Thymus (tissue), 14 donors: ENCODE data around the gene ESF1. TPM values are rescaled to one million over a fixed set of nuclear protein-coding genes. Genes with fewer than 3 reads are reported as not detected.

Experiments
- DNase-seq, 9 donors: peaks; one replicate each; pipeline ENCODE4 v3.0.0-alpha.2; 2013; ENCODE audit warnings: low spot score in 9 of 9, low read depth in 6 of 9, missing footprints in 1 of 9
- H3K27ac ChIP-seq, 2 donors: one replicate each; pipeline ENCODE4 v1.5.1; 2013; ENCODE audit warnings: control low read depth in 1 of 2, low read depth in 1 of 2, low read length in 1 of 2, mild to moderate bottlenecking in 1 of 2, moderate library complexity in 1 of 2
- H3K27me3 ChIP-seq, 2 donors: one replicate each; pipeline ENCODE4 v1.5.1; 2013; ENCODE audit warnings: low read length in 1 of 2; ENCODE audit not compliant: control insufficient read depth in 2 of 2, insufficient read depth in 1 of 2
- H3K36me3 ChIP-seq, 2 donors: one replicate each; pipeline ENCODE4 v1.5.1; 2013; ENCODE audit warnings: low read length in 1 of 2, mild to moderate bottlenecking in 1 of 2, moderate library complexity in 1 of 2; ENCODE audit not compliant: control insufficient read depth in 2 of 2, insufficient read depth in 2 of 2
- H3K4me1 ChIP-seq, 2 donors: one replicate each; pipeline ENCODE4 v1.5.1; 2013; ENCODE audit warnings: low read length in 2 of 2; ENCODE audit not compliant: control insufficient read depth in 2 of 2, insufficient read depth in 2 of 2
- H3K4me3 ChIP-seq, 2 donors: one replicate each; pipeline ENCODE4 v1.5.1; 2013; ENCODE audit warnings: low read length in 2 of 2, control low read depth in 1 of 2, mild to moderate bottlenecking in 1 of 2
- H3K9me3 ChIP-seq, 2 donors: one replicate each; pipeline ENCODE4 v1.5.1; 2013; ENCODE audit warnings: low read length in 1 of 2, mild to moderate bottlenecking in 1 of 2; ENCODE audit not compliant: control insufficient read depth in 2 of 2, insufficient read depth in 1 of 2
- WGBS: extraction: QIAGEN DNeasy Blood & Tissue Kit; methylation state at CpG from one replicate; pipeline ENCODE4 v1.1.7; 2013; 5-methylcytosine and 5-hydroxymethylcytosine counted together
- long read RNA-seq, 10 donors: transcript quantifications; one replicate each; lab custom pipeline, GENCODE V29; 2026
- polyA plus RNA-seq: library from polyadenylated mRNA; stranded (reverse); fragments of 200-250 nt; gene quantifications from one replicate; pipeline ENCODE4 v1.2.3, GENCODE V29; 2013
- total RNA-seq: library from RNA; stranded (reverse); fragments of 120-200 nt; gene quantifications from one replicate; pipeline ENCODE4 v1.2.4, GENCODE V29; 2013
- donor health status: healthy.

Gene ESF1
- 15.2 TPM for total RNA-seq
- polyA plus RNA-seq: 12.0 TPM
- long read RNA-seq, donor 1: 0 reads
- long read RNA-seq, donor 2, partial matches to known transcripts: 99 of 99 reads
- long read RNA-seq, donor 2, other reads (novel, unspliced or antisense): 0 of 99 reads
- long read RNA-seq, donor 3, partial matches to known transcripts: 44 of 44 reads
- long read RNA-seq, donor 3, other reads (novel, unspliced or antisense): 0 of 44 reads
- long read RNA-seq, donor 4, partial matches to known transcripts: 5 of 5 reads
- long read RNA-seq, donor 4, other reads (novel, unspliced or antisense): 0 of 5 reads
- long read RNA-seq, donor 5, partial matches to known transcripts: 25 of 32 reads
- long read RNA-seq, donor 5, other reads (novel, unspliced or antisense): 7 of 32 reads
- long read RNA-seq, donor 6, partial matches to known transcripts: 27 of 27 reads
- long read RNA-seq, donor 6, other reads (novel, unspliced or antisense): 0 of 27 reads
- long read RNA-seq, donor 7, partial matches to known transcripts: 23 of 23 reads
- long read RNA-seq, donor 7, other reads (novel, unspliced or antisense): 0 of 23 reads
- long read RNA-seq, donor 8: 0 reads
- long read RNA-seq, donor 9, partial matches to known transcripts: 12 of 12 reads
- long read RNA-seq, donor 9, other reads (novel, unspliced or antisense): 0 of 12 reads
- long read RNA-seq, donor 10: 0 reads

GRCh38 chr20:13784893-13785715, at the start of gene ESF1, which contains the start of gene NDUFAF5:
TSS of gene ESF1 (minus strand) at chr20:13784919. CDS start at chr20:13783140, 1,779 bp downstream.
TSS of gene NDUFAF5 (plus strand) at chr20:13785028. CDS start at chr20:13785069, 41 bp downstream.
- H3K9me3 ChIP-seq: peaks cover 0 to 6% of the 10 kb centered on the region in 2 donors
- peaks cover 12 to 38% of the 10 kb centered on the region in 2 donors for H3K36me3 ChIP-seq
- under 1% methylated on average over 54 of the region's 54 CpGs for WGBS
- peak within 1 kb of the TSS; percentile 80 to 85 for H3K27ac ChIP-seq
- no peaks in the 10 kb centered on the region for H3K27me3 ChIP-seq
- peak; percentile 88 to 98 (median 96) for DNase-seq
- peaks cover 14 to 19% of the 10 kb centered on the region in 2 donors for H3K4me1 ChIP-seq
- H3K4me3 ChIP-seq: peak within 1 kb of the TSS; percentile 70 to 78

DNA sequence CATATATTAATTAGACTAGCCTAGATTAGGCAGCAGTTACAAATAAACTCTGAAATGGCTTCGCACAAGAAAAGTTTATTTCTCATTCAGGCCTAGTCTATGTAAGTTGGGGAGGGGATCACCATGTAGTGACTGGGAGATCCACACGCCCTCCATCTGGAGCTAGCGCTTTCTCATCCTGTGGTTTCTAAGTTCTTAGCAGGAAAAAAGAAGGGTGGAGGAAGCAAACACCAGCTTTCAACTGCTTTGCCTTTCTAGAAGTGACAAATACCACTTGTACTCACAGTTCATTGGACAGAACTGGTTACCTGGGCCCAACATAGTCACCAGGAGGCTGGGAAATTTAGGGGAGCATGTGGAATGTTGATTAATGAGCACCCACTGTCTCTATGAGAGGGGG, 46.8 kb upstream of the ESF1 start:
- Histone ChIP-seq H3K27ac (no peak overlapping the region), H3K27me3 (no peaks in the 10 kb centered on the region), H3K9me3 (no peaks in the 10 kb centered on the region), H3K36me3 (no peaks in the 10 kb centered on the region), H3K4me1 (no peaks in the 10 kb centered on the region), H3K4me3 (no peak overlapping the region)
- no peak for DNase-seq
- 93% methylated on average over 3 of the region's 3 CpGs for WGBS

GRCh38 chr20:13825465-13825864, 40.7 kb upstream of the ESF1 start:
- H3K27ac ChIP-seq: no peak overlapping the region
- no peak overlapping the region for H3K4me3 ChIP-seq
- no peaks in the 10 kb centered on the region for H3K9me3 ChIP-seq
- WGBS: 93% methylated on average over 4 of the region's 5 CpGs
- no peak for DNase-seq
- H3K27me3 ChIP-seq: no peaks in the 10 kb centered on the region
- H3K36me3 ChIP-seq: no peaks in the 10 kb centered on the region
- H3K4me1 ChIP-seq: no peaks in the 10 kb centered on the region

- Histone ChIP-seq H3K4me3 (no peak overlapping the region), H3K4me1 (no peaks in the 10 kb centered on the region), H3K9me3 (no peaks in the 10 kb centered on the region), H3K27ac (no peak overlapping the region), H3K36me3 (no peaks in the 10 kb centered on the region), H3K27me3 (no peaks in the 10 kb centered on the region)
- no peak for DNase-seq
- WGBS: 98% methylated on average over 3 of the region's 3 CpGs
Measured at GRCh38 chr20:13824459-13824858, 39.7 kb upstream of the ESF1 start.

- Histone ChIP-seq H3K4me3 (no peak overlapping the region), H3K9me3 (no peaks in the 10 kb centered on the region), H3K27me3 (no peaks in the 10 kb centered on the region), H3K4me1 (no peaks in the 10 kb centered on the region), H3K36me3 (peaks cover 5 to 8% of the 10 kb centered on the region in 2 donors), H3K27ac (no peak overlapping the region)
- 73% methylated on average over 2 of the region's 2 CpGs for WGBS
- DNase-seq: no peak
Measured at GRCh38 chr20:13822459-13822858, 37.7 kb upstream of the ESF1 start.

- H3K27ac ChIP-seq: no peak overlapping the region
- DNase-seq: no peak
- 95% methylated on average over 7 of the region's 7 CpGs for WGBS
- no peaks in the 10 kb centered on the region for H3K9me3 ChIP-seq
- no peaks in the 10 kb centered on the region for H3K27me3 ChIP-seq
- peaks cover 5 to 10% of the 10 kb centered on the region in 2 donors for H3K36me3 ChIP-seq
- H3K4me1 ChIP-seq: no peaks in the 10 kb centered on the region
- H3K4me3 ChIP-seq: no peak overlapping the region
Measured at GRCh38 chr20:13821876-13822275, 37.2 kb upstream of the ESF1 start.

DNA sequence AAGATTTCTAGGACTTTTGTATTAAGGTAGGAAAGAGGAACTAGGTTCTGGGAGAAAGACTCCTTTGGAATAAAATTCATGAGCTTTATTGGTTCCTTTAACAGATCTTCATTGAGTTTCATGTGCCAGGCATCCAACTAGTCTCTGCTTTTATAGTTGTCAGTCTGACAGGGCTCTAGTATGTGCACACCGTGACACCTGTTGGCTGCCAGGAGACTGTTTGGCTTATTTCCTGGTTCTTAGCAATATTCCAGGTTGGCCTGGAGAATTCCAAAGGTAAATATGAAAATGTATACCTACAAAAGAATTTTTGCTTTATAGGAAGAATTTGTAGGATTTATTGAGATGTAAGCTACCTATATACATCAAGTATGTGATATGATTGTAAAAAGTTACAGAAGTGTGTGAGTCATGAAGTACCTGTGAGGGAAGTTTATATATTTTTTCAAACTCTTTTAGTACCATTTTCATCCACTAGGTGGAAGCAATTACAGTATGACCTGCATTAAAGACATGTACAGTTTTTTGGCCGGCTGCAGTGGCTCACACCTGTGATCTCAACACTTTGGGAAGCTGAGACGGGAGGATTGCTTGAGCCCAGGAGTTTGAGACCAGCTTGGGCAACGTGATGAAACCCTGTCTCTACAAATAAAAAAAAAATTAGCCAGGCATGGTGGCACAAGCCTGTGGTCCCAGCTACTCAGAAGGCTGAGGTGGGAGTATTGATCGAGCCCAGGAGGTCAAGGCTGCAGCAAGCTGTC, 35.3 kb upstream of the ESF1 start:
- peak; percentile 11 to 70 (median 33) for DNase-seq
- Histone ChIP-seq H3K4me3 (no peak overlapping the region), H3K4me1 (no peaks in the 10 kb centered on the region), H3K27ac (no peak overlapping the region), H3K36me3 (peaks cover 11 to 12% of the 10 kb centered on the region in 2 donors), H3K9me3 (no peaks in the 10 kb centered on the region), H3K27me3 (no peaks in the 10 kb centered on the region)
- WGBS: 56% methylated on average over 5 of the region's 5 CpGs

DNA sequence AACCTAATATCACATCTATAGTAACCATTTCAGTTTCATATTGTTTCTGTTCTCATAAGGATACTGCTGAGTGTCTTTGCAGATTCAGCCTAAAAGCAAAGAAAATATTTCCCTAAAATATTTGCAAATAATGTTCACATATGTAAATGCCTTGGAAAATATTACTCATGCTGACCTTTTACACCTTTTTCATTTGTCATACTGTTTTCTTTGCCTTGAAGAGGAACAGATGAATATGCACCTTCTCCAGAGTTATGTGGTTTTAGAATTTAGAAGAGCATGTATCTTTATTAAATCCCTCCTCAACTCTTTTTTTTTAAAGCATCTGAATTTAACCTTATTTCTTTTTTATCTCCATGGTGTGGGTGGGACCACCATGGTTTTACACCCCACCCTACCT, 32.6 kb upstream of the ESF1 start:
- no peaks in the 10 kb centered on the region for H3K4me1 ChIP-seq
- DNase-seq: no peak
- H3K9me3 ChIP-seq: no peaks in the 10 kb centered on the region
- no peak overlapping the region for H3K27ac ChIP-seq
- no peaks in the 10 kb centered on the region for H3K27me3 ChIP-seq
- H3K36me3 ChIP-seq: peaks cover 21 to 38% of the 10 kb centered on the region in 2 donors
- no peak overlapping the region for H3K4me3 ChIP-seq
